CD1c-positive myeloid dendritic cell (primary cell): Measurements from ENCODE around the gene SLC6A3.
A peak's percentile ranks its signal among the peaks of the same experiment; 100 is the strongest.
"Not testable (repeated sequence)": the region's sequence is repeated elsewhere in the genome, so short reads cannot be mapped to it uniquely, and the experiment has no call there.

ENCODE experiments used
- DNase-seq: peaks from one replicate; pipeline ENCODE4 v3.0.0-alpha.2; 2016; ENCODE audit errors: extremely low spot score

SLC6A3 gene

DNA sequence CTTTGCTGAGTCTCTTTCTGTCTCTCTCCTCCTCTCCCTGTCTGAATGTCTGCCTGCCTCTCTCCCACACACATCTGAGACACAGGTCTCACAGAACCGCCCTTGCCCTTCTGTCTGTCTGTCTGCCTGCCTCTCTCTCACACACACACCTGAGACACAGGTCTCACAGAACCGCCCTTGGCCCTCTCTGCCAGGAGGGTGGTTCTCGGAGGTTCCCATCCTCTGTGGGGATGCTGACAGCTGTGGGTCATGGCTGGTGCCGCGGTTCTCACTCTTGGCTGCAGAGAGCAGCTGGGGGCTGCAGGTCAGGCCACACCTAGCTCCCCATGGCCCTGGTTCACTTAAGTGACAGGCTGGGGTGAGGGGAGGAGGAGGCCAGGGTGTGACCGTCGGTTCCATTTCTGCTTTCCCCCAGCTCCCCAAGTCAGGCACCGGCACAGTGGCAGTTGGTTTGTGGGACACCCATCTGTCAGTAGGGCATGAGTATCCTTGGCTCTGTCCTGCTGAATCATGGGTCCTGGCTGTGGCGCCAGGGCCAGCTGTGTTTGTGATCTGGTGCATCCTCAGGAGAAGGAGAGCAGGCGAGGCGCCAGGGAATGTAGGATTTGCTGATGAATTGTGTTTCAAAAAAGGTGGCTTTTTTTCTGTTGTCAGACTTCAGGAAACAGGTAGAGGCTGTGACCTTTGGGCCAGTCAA is 58.0 kb downstream of the SLC6A3 start:
- DNase-seq = no peak

DNA sequence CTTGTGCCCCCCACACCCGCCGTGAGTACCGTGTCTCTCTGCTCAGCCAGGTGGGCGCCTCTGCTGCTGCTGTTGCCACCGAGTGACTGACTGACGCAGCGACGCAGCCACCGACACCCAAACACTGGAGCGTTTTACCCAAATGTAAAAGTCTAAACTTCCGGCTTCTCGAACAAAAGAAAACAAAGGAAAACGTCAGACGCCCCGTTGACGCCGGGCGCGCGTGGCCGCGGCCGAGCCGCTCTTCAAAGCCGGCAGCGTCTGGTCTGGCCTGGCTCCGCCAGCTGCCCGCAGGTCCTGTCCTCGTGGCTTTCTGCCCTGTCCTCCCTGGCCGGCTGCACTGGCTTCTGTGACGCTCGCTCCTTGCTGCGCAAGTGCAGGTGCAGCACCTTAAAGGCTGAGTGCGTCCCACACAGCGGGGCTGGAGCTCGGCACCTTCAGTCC is 58.9 kb downstream of the SLC6A3 start:
- peak; percentile 70 for DNase-seq

DNA sequence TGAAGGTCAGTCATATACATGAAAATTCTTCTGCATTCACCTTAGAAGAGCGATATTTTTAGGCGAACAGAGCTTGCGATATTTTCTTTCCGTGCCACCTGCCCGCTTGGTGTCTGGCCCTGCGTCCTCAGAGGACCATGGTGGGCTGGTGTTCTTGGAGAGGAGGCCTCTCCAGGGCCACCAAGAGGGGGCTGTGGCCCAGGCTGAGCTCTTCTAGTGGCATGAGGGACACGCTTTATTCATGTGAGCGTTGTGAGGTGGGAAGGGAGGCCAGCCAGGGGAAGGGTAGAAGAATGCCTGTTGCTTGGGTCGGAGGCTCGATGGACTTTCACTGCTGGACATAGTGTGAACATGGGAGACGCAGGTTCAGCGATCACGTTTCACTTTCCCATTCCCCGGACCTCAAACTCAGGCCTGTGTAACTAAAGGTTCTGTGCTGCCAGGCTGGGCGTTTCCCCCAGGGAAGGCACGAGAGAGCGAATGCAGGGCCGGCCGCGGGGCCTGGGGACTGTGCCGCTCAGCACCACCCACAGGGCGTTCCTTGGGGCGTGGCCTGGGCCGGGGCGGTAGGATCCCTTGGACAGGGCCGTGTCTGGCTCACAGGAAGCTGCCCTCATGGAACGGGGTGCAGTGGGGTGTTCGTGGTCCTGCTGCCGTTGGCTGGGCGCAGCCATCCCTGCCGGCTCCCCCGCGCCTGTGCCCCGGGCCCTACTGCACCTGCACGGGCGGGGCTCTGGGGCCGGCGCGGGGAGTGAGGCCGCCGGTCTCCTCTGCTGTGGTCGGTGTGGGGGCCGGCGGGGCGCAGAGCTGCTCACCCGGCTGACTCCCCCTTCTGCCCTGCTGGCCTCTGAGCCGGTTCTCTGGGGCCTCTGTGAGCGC is 59.6 kb downstream of the SLC6A3 start:
- DNase-seq = peak; percentile 81

DNA sequence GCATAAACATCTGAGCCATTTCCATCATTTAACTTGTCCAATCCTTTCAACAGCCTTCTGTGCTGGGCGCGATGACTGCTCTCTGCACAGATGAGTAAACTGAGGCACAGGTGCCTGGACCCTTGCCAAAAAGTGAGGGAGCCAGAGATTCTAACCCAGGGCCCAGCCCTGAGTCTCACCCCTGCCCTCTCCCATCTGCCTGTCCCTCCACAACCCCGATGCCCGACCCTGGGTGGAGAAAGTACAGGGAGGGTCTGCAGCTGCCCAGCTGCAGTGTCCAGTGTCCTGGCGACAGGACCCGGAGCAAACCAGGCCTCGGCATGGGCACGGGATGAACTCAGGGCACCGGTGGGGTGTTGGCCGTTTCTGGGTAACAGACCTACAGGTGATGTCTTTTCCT is 60.7 kb downstream of the SLC6A3 start:
- DNase-seq = no peak

DNA sequence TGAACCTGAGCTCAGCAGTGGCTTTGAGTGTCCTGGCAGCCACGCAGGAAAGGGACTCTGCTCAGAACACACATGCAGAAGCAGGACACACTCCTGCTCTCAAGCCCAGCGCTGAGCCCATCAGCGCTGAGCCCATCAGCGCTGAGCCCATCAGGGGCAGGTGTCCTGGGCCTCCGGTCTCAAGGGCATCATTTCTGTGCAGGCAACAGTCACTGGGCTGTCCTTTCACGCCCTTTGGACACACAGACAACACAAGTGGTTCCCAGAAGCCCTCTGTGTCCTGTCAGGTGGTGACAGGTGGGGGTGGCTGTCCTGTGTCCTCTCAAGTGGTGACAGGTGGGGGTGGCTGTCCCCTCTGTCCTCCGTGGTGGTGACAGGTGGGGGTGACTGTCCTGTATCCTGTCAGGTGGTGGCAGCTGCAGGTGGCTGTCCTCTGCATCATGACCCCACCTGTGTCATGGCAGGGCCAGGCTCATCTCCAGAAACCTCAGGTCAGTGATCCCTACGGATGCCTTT is 61.3 kb downstream of the SLC6A3 start:
- DNase-seq = no peak

DNA sequence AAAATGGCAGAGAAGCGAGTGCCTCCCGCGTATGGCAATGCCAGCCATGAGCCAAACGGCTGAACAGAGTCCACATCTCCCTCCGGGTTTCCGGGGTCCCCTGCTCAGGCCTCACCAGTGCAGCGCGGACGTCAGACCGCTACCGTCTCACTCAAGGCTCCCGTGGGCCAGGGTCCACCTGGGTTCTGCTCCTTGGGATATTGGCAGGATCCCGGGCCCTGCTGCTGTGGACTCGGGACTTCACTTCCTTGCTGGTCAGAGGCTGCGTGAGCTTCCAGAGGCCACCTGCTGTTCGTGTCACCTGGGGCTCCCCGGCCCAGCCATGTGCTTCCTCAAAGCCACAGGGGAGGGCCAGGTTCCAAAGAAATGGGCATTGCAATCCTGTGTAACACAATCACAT is 61.9 kb downstream of the SLC6A3 start:
- no peak for DNase-seq

DNA sequence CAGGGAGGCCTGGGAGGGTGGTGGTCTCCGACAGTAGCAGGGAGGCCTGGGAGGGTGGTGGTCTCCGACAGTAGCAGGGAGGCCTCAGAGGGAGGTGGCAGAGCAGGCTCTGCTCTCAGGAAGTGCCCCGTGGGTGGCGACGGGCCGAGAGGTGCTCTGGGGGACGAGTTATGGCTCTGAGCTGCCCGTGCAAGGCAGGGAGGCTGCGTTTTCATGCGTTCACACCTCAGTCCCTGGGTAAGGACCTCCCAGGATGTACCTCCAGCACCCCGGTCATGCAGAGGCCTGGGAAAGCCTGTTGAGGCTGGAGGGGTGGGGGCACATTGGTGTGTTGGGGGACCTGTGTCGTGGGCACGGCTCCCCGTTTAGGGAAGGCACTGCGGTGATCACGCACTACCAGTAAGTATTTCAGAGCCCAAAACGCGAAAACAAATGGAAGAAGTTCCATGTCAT is 63.0 kb downstream of the SLC6A3 start:
- DNase-seq = no peak

DNA sequence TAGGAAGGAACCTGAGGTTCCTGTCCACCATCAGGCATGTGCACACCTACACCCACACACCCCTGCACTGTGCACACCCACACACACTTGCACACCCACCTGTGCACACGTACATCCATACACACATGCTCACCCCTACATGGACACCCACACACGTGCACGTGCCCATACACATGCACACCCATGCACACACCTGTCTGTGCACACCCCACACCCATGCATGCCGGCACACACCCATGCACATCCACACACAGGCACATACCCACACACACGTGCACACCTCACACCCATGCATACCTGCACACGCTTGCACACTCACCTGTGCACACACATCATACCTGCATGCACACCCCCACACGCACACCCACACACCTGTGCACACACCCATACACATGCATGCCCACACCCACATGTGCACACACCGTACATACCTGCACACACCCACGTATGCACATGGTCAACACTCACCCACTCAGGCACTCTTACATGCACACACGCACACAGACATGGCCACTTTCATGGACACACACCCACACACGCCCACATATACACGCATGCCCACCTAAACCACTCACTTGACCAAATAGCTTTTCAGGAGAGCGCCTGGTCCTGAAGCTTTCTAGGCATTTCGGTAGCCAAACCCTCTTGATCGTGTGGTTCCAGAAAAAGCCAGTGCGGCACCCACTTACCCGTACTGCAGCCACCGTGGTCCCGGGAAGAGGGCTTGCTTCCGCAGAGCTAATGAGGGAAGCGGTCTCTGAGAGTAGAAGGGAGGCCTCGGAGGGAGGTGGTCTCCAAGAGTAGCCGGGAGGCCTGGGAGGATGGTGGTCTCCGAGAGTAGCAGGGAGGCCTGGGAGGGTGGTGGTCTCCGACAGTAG is 63.6 kb downstream of the SLC6A3 start:
- DNase-seq = no peak

DNA sequence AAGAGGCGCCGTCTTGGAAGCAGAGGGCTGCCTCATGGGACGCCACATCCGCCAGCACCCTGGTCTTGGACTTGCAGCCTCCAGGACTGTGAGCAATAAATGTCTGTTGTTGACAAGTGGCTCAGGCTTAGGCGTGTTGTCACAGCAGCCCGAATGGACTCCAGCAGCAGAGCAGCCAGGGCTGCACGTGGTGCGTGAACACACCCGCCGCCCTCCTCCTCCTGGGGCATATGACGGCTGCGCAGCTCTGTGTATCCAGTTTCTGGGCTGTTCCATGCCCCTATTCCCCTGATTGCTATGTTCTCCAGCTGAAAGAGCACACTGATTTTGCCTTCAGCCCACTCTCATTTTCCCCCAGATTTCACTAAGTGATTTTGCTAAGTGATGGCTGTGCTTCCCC is 64.3 kb downstream of the SLC6A3 start:
- no peak for DNase-seq

DNA sequence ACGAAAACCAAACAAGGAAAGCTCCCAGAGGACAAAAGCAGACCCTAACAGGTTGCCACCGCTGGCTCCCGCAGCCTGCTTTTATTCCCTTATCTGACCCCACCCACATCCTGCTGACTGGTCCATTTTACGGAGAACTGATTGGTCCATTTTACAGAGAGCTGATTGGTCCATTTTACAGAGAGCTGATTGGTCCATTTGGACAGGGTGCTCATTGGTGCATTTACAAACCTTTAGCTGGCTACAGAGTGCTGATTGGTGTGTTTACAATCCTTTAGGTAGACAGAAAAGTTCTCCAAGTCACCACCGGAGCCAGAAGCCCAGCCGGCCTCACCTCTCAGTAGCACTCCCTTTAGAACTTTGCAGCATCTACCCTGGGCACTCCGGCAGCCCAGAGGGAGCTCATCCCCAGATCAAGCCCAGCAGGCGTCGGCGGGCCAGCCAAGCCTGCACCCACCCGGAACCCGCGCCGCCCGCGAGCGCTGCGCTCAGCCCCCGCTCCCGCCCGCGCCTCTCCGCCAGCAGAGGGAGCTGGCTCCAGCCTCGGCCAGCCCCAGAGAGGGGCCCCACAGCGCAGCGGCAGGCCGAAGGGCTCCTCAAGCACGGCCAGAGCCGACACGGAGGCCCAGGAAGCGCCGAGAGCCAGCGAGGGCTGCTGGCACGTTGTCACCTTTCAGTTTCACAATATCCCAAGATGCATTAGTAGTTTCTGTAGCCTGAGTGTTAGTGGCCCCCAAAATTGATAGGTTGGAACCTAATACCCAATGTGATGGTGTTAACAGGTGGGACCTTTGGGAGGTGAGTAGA is 65.0 kb downstream of the SLC6A3 start:
- peak; percentile 39 for DNase-seq

DNA sequence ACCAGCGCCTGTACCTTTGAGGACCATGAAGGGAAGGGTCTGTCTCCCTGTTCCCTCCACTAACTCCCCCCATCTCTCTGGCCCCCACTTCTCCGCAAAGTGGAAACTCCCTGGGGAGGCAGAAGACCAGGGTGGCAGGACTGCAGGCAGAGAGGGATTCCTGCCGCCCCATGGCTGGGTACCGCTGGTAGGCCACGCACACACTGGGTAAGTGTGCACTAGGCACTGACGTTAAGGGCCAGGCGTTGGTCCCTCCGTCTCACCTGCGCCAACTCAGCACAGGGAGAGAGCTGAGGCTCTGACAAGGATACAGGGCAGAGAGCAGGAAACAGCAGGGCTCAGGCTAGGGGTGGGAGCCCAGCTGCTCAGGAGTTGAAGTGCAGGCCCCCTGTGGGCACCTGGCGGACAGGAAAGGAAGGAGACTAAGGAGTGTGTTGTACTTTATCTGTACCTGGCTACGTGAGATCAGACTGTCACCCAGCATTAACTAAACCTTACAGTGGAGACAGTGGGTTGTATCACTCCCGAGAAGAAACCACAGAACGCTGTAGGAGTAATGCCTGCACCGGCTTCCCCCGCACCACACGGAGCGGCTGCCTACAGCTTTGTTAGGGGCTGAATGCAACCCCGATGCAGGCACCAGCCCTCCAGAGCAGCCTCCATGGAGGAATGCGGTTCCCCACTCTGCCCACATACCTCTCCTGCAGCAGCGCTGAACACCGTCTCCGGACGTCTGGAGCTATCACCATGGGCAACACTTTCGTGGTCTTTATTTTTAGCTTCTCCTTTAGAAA is 66.2 kb downstream of the SLC6A3 start:
- DNase-seq = no peak

DNA sequence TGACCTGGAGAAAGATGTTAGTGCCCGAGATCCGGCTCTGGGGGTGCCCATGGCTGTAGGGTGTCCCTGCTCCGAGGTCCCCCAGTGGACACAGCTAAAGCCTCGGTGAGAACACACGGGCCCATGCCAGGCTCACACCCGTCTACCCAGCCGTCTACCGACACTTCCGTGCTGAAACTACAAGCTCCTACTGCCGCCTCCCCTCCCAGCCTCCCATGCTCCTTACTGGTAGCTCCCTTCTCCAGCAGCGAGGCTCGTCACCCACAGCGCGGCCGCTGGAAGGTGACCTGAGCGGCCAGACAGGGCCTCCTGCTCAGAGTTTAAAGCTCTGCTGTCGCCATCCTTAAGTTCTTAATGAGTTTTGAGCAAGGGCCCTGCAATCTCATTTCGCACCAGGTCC is 67.1 kb downstream of the SLC6A3 start:
- DNase-seq = no peak

DNA sequence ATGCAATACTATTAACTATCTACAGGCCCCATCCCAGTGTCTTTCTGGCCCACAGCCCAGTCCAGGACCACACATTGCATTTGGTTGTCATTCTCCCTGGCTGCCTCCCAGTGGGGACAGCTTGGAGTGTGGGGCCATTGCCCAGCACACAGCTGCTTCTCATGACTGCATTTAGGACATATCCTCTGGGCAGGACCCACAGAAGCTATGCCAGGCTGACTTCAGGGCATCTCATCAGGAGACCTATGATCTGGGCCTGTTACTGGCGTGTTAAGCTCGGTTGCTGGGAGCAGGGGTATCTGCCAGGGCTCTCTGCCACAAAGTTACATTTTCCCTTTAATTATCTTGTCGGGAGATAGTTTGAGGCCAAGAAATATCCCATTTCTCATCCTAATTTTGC is 68.3 kb downstream of the SLC6A3 start:
- DNase-seq = no peak

DNA sequence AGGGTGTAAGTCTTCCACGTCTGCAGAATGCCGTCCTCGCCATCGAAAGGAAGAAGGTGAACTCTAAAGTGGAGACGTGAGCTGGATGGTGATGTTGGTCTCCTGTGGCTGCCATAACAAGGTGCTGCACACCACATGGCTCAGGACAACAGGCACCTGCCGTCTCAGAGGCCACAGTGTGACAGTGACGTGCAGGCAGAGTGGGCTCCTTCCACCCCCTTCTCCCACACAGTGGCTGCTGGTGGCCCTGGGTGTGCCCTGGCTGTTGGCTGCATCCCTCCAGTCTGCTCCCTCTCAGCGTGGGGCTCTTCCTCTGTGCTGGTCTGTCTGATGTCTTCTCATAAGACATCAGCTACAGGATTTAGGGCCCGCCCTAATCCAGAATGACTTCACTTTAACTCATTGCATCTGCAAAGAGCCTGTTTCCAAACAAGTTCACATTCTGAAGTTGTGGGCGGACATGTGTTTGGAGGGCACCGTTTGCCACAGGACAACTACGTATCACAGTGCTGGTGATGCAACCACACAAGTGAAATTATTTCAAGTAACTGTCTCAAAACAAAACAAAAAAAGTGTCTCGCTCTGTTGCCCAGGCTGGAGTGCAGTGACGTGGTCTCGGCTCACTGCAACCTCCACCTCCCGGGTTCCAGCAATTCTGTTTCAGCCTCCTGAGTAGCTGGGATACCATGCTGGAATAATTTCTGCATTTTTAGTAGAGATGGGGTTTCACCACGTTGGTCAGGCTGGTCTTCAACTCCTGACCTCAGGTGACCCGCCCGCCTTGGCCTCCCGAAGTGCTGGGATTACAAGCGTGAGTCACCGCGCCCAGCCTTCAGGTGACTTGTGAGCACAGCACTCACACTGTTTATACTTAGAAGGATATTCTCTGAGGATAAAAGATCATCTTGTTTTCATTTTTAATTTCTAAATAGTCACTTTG is 69.1 kb downstream of the SLC6A3 start:
- no peak for DNase-seq

DNA sequence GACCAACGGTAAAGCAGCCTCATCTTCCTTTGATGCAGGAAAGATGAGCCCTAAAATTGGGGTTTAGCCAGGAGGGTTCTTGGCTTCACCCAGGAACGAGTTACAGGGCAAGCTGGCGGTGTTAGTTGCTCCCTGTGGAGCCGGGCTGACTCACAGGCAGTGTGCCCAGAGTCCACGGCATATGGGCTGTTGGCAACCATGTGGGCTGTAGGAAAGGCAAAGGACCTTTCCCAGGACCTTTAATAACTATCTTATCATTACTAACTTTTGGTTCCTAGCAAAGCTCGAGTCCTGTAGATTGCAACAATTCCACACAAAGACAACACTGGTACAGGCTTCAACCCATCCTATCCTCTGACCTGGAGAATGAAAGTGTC is 70.6 kb downstream of the SLC6A3 start:
- DNase-seq = no peak

DNA sequence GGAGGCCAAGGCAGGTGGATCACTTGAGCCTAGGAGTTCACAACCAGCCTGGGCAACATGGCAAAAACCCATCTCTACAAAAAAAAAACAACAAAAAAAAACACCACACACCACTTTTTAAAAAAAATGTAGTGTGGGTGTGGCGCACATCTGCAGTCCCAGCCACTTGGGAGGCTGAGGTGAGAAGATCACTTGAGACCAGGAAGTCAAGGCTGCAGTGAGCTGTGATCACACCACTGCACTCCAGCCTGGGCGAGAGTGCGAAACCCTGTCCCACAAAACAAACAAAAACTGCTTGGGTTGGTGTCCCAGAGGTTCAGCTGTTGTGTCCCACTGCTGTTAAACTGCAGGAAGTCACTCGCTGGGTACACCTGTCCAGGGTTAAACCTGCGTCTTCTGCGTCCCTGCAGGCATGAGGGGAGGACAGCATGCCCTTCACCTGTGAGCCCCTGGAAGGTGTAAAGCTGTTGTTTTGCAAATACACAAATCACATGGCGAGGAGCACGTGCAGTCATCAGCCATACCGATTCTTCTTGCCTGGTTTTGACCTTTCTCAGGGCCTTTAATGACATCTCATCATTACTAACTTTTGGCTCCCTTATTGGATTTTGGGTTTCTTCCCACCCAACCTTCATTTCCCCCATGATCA is 71.1 kb downstream of the SLC6A3 start:
- DNase-seq = no peak

DNA sequence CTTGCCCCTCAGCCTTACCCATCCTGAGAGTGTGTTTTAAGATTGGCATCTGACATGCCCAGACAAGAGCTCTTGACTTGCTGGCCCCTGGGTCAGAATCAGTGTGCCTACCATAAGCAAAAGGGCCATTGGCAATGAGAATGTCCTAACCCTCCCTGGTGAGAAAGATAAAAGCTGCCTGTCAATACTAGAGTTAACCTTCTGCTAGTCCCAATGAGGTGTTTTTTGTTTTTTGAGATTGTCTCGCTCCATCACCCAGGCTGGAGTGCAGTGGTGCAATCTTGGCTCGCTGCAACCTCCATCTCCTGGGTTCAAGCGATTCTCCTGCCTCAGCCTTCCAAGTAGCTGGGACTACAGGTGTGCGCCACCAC is 73.3 kb downstream of the SLC6A3 start:
- not testable (repeated sequence) for DNase-seq

DNA sequence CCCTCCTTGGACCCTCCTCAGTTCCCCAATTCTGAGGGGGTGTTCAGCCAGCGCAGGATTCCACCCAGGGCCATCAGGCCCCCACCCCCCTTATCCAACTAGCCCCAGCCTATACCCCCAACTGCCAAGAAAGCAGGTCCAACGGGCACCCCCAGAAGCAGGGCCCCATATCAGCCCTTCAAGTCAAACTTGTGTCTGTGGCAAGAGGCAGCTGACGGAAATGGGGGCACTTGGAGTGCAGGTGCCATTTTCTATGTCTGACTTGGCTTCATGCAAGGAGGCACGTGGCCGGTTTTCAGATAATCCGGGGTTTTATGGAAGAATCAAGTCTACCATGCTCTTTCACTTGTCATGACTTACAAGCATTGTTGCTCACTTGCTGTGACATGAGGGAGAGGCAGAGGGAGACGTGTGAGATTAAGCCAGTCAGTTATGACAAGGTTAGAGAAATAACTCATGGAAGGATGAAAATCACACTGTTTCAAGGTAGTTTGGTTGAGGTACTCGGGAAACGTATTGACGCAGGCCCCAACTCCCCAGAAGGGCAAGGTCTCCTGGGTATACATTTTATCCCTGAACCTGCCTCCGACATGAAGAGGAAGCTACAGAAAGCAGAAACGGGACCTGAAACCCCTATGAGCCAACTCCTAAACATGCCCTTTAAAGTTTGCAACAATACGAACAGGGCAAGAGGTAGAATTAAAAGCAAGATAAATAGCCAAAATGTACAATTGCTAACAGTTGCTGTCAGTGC is 73.8 kb downstream of the SLC6A3 start:
- peak; percentile 15 for DNase-seq
